OCI-LY3 (cell line): ENCODE results near the gene CCDC12.
A peak's percentile ranks its signal among the peaks of the same experiment; 100 is the strongest.

Source experiments
- CTCF ChIP-seq: fragments of 200-600, 300-600 bp; sonication (generic); IDR thresholded peaks from 2 replicates; pipeline ENCODE4 v1.5.1; 2014; ENCODE audit warnings: antibody characterized with exemption, low read length, low read depth
- EZH2phosphoT487 ChIP-seq: fragments of 200-600 bp; shearing (Covaris generic); IDR thresholded peaks from 2 replicates; pipeline ENCODE4 v1.6.1; 2018; ENCODE audit warnings: antibody characterized with exemption, mixed run types, low read depth

DNA sequence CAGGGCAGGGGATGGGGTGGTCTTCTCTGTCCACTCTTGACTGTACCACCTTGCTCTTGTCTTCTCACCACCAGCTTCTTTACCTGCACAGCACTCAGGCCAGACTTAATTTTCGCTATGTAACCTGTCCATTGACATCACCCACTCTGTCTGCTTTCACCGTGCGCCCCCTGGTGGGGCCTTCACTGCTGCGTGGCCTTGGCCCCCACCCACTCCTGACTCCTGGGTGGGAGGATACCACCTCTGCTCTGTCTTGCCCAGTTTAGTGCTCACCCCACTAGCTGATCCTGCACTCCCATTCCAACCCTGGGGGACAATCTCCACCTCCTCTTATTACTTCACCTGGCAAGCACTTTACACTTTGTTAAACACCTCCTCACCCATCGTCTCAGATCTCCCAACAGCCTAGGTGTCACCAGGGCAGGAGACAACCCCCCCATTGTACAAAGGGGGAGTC lies 81.3 kb downstream of the CCDC12 start:
- TF ChIP-seq CTCF (peak; percentile 96), EZH2phosphoT487 (no peak)
